Right lobe of liver (tissue), 4 donors: ENCODE measurements around the gene IL1RAP.

Experiments
- POLR2A ChIP-seq: fragments of 450-650 bp; IDR thresholded peaks from one replicate; pipeline ENCODE4 v1.6.1; 2017; ENCODE audit warnings: antibody characterized with exemption, mild to moderate bottlenecking
- TF ChIP-seq, protein P1 (sequence below), 4 donors: fragments of 200-600 bp in 3 of 4; fragments of 450-650 bp in 1 of 4; IDR thresholded peaks; one replicate each; pipeline versions ENCODE4 v1.5.1 to v1.8.0; 2016 to 2022; ENCODE audit warnings: antibody characterized with exemption in 4 of 4, mild to moderate bottlenecking in 2 of 4
- donor health status: DM: no; HTN: no; CAD: no.
- donor health status: DM: no; HTN: no; CAD: no.
- donor health status: DM: no; HTN: yes; CAD: no.

DNA sequence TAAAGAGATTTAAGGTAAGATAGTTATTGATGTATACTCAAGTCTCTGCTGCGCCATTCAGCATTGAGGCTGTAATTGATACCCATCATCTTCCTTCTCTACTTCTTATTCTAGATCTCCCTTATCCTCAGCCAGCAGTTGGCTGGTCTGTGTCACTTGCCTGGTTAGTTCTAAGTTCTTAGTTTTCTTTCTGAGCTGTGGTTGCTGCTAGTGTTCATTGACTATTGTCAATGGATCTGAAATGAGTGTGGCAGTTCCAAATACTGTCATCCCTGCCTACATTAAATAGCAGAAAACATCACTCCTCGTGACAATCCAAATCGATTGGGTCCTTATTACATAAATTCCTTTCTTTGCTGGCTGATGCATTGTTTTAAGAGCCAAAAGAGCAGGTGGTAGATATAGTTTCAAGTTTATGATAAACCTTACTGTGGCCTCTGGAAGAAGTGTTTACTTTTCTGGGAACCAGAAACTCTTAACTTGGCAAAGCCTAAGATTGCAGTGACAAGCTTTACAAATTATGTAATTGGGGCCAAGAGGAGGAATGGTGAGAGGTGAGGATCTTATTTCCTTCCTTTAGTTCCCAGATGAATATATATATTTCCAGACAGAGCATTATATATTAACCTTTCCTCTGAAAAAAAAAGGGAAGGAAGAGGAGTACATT is 180.6 kb downstream of the IL1RAP start:
- TF ChIP-seq, protein P1, sequence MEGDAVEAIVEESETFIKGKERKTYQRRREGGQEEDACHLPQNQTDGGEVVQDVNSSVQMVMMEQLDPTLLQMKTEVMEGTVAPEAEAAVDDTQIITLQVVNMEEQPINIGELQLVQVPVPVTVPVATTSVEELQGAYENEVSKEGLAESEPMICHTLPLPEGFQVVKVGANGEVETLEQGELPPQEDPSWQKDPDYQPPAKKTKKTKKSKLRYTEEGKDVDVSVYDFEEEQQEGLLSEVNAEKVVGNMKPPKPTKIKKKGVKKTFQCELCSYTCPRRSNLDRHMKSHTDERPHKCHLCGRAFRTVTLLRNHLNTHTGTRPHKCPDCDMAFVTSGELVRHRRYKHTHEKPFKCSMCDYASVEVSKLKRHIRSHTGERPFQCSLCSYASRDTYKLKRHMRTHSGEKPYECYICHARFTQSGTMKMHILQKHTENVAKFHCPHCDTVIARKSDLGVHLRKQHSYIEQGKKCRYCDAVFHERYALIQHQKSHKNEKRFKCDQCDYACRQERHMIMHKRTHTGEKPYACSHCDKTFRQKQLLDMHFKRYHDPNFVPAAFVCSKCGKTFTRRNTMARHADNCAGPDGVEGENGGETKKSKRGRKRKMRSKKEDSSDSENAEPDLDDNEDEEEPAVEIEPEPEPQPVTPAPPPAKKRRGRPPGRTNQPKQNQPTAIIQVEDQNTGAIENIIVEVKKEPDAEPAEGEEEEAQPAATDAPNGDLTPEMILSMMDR (IDR thresholded peaks at IDR 0.05), result no peak
- no peak for TF ChIP-seq POLR2A
